ENCODE measurements around the gene FBXW5.

Gene FBXW5

DNA sequence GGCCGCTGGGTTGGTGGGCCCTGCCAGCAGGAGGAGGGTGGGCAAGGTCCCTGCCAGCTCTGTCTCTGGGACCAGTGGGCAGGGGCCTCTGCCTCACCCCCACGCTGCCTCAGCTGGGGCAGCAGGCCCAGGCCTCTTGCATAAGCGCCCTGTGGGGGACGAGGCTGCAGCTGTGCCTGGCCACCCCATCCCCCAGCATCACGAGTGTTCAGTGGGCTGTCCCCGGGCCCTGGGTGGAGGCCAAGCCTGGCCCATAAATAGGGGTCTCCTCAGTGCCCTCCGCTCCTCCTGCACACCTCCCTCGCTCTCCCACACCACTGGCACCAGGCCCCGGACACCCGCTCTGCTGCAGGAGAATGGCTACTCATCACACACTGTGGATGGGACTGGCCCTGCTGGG, 32.7 kb upstream of the FBXW5 start, which contains the start of gene PTGDS:
TSS of gene PTGDS (plus strand) at position 282 of the 400 bp plus-strand sequence. CDS start at position 357, 75 bp downstream.
- no peak for DNase-seq

- no peak for DNase-seq
Observed at GRCh38 chr9:136975644-136976043, 31.1 kb upstream of the FBXW5 start.

- no peak for DNase-seq
Observed at GRCh38 chr9:136974817-136975535, 30.4 kb upstream of the FBXW5 start.

DNA sequence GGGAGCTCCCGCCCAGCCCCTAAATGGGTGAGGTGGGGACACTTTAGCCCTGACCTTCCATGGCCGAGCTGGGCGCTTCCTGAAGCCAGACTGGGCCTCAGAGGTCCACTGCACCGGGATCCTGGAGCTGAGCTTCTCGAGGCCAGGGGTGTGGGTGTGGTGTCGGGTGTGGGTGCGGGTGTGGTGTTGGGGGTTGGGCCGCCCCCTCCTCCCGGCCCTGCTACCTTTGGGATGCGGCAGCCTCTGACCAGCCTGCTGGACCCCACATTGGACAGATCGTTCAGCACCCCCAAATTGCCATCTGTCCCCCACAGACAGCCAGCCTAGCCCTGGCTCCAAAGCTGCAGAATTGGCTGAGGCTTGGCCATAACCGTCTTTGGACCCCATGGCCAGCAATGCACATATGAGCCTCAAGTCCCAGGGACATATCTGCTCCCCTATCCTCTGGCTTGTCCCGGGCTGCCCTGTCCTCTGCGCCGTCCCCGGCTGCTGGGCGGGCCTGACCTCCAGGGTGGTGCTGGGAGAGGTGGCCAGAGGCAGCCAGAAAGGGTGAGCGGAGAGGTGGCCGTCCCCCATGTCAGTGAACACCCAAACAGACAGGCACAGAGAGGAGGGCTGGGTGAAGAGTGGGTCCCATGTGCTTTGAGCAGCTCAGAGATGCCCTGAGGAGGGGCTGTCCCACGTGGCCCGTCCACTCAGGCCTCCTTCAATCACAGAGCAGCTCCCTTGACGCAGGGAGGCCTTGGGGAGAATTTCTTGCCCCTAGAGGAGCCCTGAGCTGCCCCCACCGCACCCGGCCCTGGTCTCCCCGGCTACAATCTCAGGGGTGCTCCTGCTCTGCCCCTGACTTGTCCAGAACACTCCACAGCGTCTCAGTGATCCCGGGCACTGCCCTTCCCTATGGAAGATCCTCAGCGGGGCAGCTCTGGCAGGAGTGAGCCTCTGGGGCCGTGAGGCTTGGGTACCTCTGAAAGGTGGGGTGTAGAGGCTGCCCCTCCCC, 29.4 kb upstream of the FBXW5 start:
- no peak for DNase-seq

DNA sequence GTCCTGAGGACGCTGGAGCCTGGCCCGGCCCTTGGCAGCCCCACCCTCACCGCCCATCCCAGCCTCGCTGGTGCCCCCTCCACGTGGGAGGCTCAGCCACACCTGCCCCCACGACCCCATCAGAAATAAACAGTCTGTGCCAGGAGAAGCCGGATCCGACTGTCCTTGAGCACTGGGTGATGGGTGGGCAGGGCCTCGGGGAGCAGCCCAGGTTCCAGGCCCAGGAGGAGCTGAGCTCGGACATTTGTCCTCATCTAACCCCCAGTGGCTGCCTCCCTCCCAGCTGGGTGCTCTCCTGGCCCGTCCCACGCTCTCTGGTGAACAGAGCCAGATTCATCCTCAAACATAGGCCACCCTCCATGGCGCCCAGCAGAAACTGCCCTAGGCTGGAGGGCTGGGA, 28.2 kb upstream of the FBXW5 start:
- no peak for DNase-seq

DNA sequence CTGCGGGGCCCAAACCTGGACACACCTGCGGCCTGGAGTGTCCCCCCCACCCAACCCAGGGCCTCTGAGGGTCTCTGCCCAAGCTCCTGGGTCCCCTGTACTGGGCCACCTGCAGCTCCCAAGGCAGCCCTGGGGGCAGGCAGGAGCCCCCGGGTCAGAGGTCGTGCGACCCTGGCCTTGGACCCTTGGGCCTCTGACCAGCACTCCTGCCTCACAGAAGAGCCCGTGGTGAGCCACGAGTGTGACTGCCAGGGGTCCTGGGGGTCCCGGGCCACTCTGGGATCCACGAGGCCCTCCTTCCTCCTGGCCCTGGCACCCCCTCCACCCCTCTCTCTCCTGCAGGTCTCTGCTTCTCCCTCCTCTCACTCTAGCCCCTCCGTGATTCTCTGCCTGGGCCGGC, 27.8 kb upstream of the FBXW5 start:
- DNase-seq: no peak

DNA sequence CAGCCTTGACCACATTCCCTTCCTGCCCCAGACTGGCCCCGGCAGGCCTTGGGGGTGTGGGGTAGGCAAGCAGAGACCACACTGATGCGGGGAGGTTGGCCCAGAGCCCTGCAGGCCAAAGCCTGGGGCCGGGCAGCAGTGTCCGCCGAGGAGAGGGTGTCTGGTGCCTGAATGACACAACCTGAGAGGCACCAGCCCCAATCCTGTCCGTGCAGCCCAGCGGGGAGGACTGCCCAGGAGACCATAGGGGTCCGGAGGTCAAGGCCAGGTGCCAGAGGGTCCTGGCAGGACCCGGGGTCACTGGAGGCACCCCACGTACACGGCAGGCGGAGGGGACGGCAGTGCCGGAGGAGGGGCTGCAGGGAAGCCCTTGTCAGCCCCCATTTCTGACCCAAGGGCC, 27.2 kb upstream of the FBXW5 start:
- DNase-seq: no peak

GRCh38 chr9:136970361-136970760, 25.8 kb upstream of the FBXW5 start:
- DNase-seq: no peak

GRCh38 chr9:136969774-136970173, 25.2 kb upstream of the FBXW5 start:
- DNase-seq: no peak

DNA sequence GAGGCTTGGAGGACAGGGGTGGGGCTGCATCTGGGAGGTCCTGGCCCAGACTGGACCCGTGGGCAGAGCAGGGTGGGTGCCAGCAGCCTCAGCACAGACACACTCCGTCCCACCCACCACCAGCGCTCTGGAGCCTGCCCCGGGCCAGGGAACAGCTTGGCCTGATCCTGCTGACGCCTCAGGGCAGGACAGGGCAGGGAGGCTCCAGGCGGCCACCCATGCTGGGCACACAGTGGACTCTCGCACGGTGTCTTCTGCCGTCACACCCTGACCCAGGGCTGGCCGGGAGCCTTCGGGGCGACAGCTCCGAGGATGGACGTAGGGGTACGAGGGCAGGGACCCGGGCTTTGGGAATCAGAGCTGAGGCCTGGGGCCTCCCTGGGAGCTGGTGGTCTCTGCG, 24.6 kb upstream of the FBXW5 start:
- DNase-seq: no peak

DNA sequence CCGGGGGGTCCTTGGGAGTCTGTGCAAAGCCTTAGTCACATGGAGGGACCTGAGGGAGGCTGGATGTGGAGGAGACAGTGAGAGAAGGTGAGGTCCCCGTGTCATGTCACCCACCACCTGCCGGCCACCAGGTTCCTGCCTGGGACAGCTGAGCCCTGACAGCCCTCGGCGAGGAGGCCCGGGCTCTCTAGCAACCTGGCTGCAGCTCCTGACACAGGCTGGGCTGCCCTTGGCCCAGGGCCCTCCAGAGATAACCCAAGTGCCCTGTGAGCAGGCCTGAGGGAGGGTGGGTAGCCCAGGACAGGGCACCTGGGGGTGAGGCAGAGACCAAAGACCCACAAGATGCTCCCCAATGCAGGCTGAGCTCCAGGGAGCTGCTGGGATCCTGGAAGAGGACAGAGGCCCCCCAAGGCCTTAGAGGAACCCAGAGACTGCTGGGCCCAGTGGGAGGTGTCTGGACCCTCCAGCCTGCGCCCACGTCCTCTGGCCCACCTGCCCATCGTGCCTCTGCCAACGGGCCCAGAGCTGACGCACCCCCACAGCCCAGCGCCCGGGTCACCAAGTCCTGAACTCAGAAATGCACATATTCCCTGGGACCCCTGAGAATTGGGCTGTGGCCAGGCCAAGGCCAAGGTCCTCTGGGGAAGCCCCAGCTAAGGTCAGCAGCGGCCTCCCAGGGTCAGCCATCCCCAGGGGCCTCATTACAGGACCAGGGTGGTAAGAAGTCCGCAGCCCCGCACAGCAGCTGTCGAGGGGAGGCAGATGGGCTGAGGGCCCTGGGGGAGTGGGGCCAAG, 24.0 kb upstream of the FBXW5 start:
- DNase-seq: no peak

- no peak for DNase-seq
Observed at GRCh38 chr9:136965771-136966484, 21.4 kb upstream of the FBXW5 start.

DNA sequence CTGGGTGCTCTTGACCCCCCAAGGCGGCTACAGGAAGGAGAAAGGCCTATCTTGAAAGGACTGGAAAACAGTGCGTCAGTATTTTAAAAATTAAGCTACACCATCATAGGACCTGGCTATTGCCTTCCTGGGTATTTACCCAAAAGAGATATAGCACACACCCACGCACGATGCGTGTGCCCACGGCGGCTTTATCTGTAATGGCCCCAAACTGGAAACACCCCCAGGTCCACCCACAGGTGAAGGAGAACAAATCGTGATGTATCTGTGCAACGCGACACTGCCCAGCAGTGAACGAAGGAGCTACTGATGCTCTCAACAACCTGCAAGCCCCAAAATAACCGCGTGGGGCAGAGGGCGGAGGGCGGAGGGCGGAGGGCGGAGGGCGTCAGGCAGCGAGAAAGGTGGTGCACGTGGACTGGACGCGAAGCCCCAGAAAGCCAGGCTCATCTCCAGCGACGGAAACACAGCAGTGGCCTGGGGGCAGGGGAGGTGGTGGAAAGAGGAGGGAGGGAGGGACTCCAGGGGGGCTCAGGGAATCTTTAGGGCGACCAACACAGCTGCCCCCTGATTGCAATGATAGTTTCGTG, 20.4 kb upstream of the FBXW5 start:
- DNase-seq: no peak

DNA sequence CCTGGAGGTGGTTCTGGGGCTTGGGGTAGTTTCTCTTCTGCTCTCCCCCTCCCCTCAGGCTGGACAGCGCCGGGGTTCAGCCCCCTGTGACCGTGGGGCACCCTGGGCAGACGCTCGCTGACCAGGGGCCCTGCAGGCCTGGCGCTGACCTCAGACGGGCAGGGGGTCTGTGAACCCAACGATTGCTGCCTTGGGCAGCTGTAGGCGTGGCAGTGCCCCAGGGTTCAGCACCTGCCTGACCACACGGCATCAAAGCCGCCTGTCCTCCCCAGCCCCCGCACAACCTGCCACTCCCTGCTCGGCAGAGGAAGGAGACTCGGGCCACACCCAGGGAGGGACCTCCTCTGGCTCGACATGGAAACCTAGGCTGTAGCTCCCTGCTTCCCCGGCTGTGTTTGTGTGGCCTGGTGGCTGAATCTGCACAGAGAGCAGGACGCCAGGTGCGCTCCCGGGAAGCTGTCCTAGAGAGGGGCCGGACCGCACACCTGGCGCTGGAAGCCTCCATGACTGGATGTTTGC, 19.7 kb upstream of the FBXW5 start:
- no peak for DNase-seq

- no peak for DNase-seq
Observed at GRCh38 chr9:136963751-136964150, 19.2 kb upstream of the FBXW5 start.

- no peak for DNase-seq
Observed at GRCh38 chr9:136963341-136963740, 18.8 kb upstream of the FBXW5 start.

DNA sequence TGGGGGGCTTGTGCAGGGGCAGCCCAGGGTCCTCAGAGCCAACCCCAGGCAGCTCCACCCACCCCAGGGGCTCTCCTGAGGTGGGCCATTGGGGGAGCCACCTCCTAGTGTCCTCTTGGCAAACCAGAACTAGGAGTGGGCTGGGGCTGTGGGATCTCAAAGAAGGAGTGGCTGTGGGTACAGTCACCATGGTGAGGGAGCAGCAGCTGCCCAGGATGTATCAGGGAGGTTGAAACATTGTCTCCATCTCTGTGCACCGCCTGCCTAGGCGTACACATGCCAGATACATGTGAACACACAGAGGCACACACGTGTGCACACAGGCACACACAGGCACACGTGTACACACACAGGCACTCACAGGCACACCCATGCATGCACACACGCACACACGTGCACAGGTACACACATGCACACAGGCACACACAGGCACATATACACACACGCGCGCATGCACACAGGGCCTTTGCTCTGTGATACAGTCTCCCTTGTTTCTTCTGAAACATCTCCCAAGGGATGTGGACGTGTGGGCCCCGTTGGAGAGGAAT, 18.2 kb upstream of the FBXW5 start:
- DNase-seq: no peak

DNA sequence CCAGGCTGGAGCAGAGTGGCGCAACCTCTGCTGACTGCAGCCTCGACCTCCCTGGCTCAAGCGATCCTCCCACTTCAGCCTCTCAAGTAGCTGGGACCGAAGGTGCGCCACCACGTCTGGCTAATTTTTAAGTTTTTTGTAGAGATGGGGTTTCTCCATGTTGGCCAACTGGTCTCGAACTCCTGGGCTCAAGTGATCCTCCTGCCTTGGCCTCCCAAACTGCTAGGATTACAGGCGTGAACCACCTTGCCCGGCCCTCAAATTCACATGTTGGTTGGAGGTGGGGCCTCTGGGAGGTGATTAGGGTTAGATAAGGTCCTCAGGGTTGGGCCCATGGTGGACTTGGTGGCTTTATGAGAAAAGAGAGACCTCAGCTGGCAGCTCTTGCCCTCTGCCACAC, 17.6 kb upstream of the FBXW5 start:
- DNase-seq: no peak

GRCh38 chr9:136961279-136962065, 16.9 kb upstream of the FBXW5 start:
- DNase-seq: no peak

- no peak for DNase-seq
Observed at GRCh38 chr9:136960938-136961275, 16.4 kb upstream of the FBXW5 start.
